ENCODE data around the gene CDH18.

GRCh38 chr5:19853616-19854240 lies 134.3 kb downstream of the CDH18 start:
- TF ChIP-seq CTCF (IDR thresholded peaks at IDR 0.05) (no peak), POLR2AphosphoS5 (IDR thresholded peaks at IDR 0.05) (no peak), POLR2A (IDR thresholded peaks at IDR 0.05) (no peak), EP300 (IDR thresholded peaks at IDR 0.05) (no peak)
